Kidney glomerular epithelial cell (primary cell): ENCODE data around the gene NUDT12.
A peak's percentile ranks its signal among the peaks of the same experiment; 100 is the strongest.

Experiments
- DNase-seq: peaks from one replicate; lab custom pipeline; 2025; lab: John Stamatoyannopoulos, UW

NUDT12 gene

DNA sequence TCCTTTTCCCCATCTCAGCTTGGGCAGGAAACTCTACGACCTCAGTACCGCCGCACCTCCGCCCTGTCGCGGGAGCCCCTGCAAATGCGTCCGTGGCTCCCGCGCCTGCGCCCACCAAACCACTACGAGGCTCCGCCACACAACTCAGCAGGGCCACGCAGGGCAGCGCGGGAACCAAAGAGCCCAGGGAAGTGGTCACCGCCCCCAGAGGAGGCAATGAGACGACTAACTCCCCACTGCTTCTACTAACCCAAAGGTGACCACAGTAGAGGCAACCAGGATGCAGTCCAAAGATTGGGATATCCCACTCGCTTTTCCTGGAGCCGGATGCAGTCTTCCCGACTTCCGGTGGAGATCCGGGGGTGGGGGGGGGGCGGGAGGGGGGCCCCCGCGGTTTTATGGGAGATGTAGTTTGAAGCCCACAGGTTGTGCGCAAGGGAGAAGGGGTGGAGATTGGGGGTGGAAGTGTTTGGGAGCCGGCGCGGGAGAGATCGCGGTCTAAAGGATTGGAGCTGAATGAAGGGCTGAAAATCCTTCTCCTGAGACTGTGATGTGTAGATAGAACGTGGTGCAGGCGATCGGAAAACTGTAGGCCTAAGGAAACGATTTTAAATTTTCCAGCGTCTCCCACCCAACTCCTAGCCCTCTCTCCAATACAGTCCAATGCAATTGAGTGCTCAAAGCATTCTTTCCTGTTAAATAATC, at the start of gene NUDT12:
Gene NUDT12 (minus strand): TSS at position 337 of the 705 bp plus-strand sequence. CDS start 2,541 bp downstream, outside the sequence.
- peak; percentile 77 for DNase-seq

DNA sequence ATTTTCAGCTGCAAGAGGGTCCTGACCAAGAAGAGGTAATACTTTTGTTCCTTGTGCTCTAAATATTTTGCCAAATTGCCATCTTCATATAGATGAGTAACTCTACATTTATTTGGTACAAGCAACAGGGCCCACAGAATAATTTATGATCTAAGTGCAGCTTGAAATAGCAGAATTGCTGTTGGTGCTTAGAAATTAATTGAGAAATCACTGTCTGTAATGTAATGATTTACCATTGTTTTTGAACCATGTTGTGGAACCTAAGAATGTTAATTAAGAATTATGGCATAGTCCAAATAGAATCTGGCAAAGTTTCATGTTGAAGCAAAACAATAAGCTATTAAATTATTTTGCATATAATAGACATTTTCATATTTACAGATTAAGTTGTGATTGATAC, 44.8 kb upstream of the NUDT12 start:
- DNase-seq = no peak

DNA sequence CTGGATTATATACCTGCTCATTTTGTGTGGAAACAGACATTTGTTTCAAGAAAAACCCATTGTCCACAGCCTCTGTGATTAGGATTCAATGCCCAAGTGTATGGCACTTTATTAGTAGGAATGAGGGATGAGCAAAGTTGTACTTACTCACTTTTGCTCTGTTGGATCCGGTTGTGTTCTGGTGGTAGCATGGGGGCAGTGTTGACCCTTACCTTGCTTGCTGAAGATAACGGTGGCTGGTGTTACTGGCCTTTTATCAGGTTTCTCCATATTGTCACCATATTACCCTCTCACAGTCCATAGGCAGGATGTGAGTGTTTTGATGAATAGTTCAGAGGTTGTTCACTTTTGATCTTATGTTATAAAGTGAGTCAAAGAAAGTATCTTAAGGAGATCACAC, 42.7 kb upstream of the NUDT12 start:
- DNase-seq = no peak

- no peak for DNase-seq
Observed at GRCh38 chr5:103602438-103602837, 39.8 kb upstream of the NUDT12 start.

- DNase-seq = no peak
Observed at GRCh38 chr5:103601314-103601713, 38.7 kb upstream of the NUDT12 start.

- no peak for DNase-seq
Observed at GRCh38 chr5:103600086-103600485, 37.5 kb upstream of the NUDT12 start.

DNA sequence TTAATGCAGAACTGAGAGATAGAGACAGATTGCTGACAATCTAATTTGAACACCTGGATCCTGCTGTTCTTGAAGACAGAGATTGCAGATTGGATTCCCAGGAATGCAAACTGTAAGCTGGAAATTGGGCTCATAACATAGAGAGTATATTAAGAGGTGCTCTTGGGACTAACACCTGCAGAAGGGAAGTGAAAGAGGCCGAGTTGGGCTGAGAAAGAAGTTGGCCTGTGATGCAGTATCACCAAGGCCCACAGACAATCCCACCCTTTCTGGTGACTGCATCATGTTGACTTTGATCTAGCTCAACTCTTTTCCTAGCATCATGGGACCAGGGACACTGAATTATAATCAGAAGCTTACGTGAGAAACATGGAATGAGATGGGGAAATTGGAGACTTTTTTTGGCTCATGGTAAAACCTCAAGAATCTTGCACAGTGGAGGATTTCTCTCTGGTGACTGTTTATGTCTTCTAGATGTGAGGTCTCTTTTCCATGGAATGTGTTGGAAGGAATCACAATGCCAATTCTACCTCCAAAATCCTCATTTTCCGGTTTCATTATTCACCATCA, 36.5 kb upstream of the NUDT12 start:
- DNase-seq = no peak

GRCh38 chr5:103590221-103590620, 27.6 kb upstream of the NUDT12 start:
- no peak for DNase-seq

- DNase-seq = no peak
Observed at GRCh38 chr5:103589776-103590175, 27.2 kb upstream of the NUDT12 start.

- DNase-seq = no peak
Observed at GRCh38 chr5:103589357-103589756, 26.8 kb upstream of the NUDT12 start.

DNA sequence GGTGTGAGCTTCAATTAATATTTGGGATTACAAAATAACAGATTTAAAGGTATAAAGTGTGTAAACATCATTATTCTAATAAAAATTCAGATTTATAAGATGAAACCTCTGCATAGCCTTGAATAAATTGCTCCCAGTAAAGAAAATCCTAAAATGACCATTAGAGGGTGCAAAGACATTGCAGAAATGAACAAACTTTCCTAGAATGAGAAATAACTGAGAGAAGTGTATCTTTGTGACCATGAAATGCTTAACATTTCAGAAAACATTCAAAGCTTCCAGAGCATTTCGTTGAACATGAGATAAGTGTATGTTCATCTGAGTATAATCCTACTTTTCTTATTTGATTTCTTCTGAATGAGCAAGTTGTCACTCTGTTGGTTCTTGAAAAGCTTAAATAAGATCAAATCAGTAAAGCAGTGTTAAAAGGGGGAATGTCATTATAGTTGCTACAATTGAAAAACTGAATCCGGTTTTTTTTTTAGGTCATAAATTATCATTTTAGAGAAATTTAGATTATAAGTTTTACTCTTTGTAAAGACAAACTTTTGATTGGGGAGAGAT, 24.7 kb upstream of the NUDT12 start:
- DNase-seq = peak; percentile 59

DNA sequence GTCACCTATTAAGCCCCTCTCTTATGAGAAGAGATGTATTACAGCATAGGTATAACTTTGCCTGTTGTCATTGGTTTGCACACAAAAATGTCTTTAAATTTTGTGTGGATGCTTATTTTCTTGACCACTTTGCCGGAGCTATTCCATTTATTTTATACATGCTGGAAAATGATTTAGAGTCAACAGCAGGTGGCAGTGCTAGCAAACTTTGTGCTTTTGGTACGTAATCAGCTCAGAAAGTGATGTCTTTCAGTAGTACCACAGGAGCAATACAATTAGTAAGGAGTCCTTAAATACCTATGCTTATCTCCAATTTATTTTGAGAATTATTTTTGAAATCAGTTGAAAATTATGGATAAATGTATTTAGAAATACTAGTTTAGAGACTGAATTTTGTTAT, 19.8 kb upstream of the NUDT12 start:
- DNase-seq = peak; percentile 47

DNA sequence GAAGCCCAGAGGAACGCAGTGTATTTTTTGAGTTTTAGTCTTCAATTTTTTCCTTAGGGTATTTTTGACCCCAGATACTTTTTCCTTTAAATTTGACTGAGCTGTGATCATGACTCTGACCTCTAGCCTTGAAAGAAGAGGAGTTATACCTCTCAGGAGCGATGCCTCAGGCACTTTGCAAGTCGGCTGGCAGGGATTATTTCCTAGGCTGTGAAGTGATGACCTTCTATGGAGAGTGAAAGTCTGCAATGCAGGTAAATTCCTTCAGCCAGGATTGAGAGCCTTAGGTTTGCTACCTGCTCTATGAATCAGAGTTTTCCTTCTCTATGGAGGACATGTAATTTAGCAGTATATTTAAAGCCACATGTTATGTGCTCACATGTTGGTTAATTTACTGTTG, 10.8 kb upstream of the NUDT12 start:
- DNase-seq = no peak

- no peak for DNase-seq
Observed at GRCh38 chr5:103572454-103572853, 9.9 kb upstream of the NUDT12 start.

DNA sequence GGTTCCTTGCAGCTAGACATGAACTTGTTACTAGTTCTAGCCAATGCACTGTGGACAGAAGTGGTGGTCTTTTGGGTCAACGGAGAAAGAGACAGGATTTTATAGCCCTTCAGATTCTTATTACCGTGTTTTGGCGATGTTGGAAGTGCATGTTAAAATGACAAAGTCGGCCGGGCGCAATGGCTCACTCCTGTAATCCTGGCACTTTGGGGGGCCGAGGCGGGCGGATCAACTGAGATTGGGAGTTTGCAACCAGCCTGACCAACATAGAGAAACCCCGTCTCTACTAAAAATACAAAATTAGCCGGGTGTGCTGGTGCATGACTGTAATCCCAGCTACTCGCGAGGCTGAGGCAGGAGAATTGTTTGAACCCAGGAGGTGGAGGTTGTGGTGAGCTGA, 9.1 kb upstream of the NUDT12 start:
- DNase-seq = no peak

DNA sequence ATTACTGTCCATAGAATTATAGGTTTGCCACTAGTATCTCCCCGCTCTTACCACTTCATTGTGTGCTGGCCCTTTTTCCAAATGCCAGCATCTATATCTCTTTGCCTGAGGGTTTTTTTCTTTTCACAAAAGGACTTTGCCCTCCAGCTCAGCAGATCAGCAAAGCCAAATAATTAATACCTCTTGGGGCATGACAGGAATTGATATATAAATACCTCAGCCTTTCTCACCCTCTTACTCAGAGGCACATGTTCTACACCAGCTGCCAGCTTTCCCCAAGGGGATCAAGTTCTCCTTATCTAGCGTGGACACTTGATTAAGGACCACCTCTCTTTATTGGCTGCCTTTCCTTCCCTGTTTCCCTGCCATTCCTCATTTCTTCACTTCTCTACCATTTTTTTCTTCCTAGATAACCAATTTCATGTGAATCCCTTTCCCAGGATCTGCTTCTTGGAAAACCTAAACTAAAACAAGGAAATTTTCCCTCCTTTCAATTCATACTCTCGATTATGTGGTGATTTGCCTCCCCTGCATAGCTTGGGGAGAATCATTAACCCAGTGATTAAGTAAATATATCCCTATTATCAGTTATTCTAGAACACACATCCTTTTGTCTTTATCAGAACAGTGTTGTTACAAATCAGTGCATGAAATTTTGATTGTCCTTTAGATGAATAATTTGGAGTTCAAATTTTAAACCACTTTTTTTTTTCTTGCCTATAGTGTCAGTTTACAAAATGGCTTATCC, 6.9 kb upstream of the NUDT12 start:
- DNase-seq = peak; percentile 42

DNA sequence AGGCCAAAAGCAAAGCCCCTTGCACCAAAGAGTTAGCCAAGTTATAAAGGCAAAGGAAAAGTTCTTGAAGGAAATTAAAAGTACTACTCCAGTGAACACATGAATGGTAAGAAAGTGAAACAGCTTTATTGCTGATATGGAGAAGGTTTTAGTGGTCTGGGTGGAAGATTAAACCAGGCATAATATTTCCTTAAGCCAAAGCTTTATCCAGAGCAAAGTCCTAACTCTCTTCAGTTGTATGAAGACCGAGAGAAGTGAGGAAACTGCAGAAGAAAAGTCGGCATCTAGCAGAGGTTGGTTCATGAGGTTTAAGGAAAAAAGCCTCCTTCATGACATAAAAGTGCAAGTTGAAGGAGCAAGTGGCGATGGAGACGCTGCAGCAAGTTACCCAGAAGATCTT, 3.1 kb upstream of the NUDT12 start:
- no peak for DNase-seq

GRCh38 chr5:103561685-103562452, 720 bp downstream of the NUDT12 start:
- DNase-seq = peak; percentile 29

GRCh38 chr5:103560826-103561225, 1.8 kb downstream of the NUDT12 start:
- no peak for DNase-seq

GRCh38 chr5:103546858-103547257, 15.7 kb downstream of the NUDT12 start:
- DNase-seq = no peak

- no peak for DNase-seq
Observed at GRCh38 chr5:103542441-103542840, 20.1 kb downstream of the NUDT12 start.

DNA sequence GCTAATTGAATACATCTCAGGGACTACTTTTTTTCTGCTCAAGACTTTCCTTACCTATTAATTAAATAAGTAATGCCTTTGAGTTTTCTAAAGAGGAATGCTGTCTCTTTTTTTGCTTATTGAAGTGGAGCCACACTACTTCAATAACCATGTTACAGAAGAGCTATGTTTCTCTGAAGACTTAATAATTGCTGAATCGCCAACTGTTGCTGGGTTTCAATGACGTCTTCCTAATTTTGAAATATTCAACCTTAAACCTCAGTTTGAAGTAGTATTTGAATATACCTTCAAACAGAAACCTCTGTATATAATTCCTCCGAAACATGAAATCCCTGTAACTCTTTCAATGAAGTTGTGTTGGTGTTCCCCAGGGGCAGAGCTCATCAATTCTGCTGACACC, 21.0 kb downstream of the NUDT12 start:
- DNase-seq = no peak
